Measurements from ENCODE around the gene ADAMTS16. TPM values are rescaled to one million over a fixed set of nuclear protein-coding genes. Genes with fewer than 3 reads are reported as not detected.

The ADAMTS16 gene
- total and polyA plus RNA-seq, 2 experiments from 2014 or later, result 2.8 to 15.4 TPM

DNA sequence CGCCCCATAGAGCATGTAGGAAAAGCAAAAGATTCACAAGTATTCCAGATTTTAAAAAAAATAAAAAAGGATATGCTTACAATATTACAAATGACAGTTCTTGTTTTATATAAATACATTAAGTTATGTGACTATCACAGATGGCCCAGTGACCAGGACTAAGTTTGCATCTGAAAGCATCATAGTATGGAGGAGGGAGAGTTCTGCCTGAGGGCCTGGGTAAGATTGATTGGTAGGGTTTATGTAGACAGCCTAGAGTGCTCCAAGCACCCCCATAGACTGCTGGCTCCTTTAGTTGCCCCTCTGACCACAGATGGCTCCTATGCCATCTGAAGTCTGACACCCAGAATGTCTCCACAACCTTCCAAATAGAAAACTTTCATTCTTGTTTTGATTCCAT, 48.0 kb upstream of the ADAMTS16 start:
- H3K4me1 Mint-ChIP-seq, result peaks cover 8% of the 10 kb centered on the region
- DNase-seq (ENCODE audit: low spot score) (no peak), ATAC-seq (no peak)
- H3K4me3 ChIP-seq, result no peak overlapping the region
- no peaks in the 10 kb centered on the region for H4K20me1 ChIP-seq (replicated peaks; ENCODE audit: insufficient read depth)
- H3K4me3 Mint-ChIP-seq, result no peak overlapping the region
- peaks cover 13% of the 10 kb centered on the region; the same call in 1 of the 2 replicates for H3K9me2 ChIP-seq (ENCODE audit: insufficient read depth)
- H3K4me1 ChIP-seq (ENCODE audit: insufficient read depth), result peaks cover 9% of the 10 kb centered on the region
- no peak for TF ChIP-seq CREB1 (CRISPR knock-in tag; IDR thresholded peaks at IDR 0.05; ENCODE audit: low read depth)
- TF ChIP-seq ZNF462 (CRISPR knock-in tag; IDR thresholded peaks at IDR 0.05), result no peak
- TF ChIP-seq, protein P1, sequence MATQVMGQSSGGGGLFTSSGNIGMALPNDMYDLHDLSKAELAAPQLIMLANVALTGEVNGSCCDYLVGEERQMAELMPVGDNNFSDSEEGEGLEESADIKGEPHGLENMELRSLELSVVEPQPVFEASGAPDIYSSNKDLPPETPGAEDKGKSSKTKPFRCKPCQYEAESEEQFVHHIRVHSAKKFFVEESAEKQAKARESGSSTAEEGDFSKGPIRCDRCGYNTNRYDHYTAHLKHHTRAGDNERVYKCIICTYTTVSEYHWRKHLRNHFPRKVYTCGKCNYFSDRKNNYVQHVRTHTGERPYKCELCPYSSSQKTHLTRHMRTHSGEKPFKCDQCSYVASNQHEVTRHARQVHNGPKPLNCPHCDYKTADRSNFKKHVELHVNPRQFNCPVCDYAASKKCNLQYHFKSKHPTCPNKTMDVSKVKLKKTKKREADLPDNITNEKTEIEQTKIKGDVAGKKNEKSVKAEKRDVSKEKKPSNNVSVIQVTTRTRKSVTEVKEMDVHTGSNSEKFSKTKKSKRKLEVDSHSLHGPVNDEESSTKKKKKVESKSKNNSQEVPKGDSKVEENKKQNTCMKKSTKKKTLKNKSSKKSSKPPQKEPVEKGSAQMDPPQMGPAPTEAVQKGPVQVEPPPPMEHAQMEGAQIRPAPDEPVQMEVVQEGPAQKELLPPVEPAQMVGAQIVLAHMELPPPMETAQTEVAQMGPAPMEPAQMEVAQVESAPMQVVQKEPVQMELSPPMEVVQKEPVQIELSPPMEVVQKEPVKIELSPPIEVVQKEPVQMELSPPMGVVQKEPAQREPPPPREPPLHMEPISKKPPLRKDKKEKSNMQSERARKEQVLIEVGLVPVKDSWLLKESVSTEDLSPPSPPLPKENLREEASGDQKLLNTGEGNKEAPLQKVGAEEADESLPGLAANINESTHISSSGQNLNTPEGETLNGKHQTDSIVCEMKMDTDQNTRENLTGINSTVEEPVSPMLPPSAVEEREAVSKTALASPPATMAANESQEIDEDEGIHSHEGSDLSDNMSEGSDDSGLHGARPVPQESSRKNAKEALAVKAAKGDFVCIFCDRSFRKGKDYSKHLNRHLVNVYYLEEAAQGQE (IDR thresholded peaks at IDR 0.05; ENCODE audit: unreplicated experiment), result no peak
- TF ChIP-seq, protein P2, sequence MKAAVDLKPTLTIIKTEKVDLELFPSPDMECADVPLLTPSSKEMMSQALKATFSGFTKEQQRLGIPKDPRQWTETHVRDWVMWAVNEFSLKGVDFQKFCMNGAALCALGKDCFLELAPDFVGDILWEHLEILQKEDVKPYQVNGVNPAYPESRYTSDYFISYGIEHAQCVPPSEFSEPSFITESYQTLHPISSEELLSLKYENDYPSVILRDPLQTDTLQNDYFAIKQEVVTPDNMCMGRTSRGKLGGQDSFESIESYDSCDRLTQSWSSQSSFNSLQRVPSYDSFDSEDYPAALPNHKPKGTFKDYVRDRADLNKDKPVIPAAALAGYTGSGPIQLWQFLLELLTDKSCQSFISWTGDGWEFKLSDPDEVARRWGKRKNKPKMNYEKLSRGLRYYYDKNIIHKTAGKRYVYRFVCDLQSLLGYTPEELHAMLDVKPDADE (IDR thresholded peaks at IDR 0.05), result no peak
- TF ChIP-seq JUNB (IDR thresholded peaks at IDR 0.05; ENCODE audit: unreplicated experiment), result no peak
- no peak for TF ChIP-seq STAT1 (IDR thresholded peaks at IDR 0.05; ENCODE audit: unreplicated experiment)
- TF ChIP-seq CTCF (conservative IDR thresholded peaks at IDR 0.05; ENCODE audit: low read depth in 2 of 2), result no peak
- TF ChIP-seq NANOG (IDR thresholded peaks at IDR 0.05; ENCODE audit: borderline replicate concordance), result no peak
- TF ChIP-seq ZNF114 (CRISPR knock-in tag; IDR thresholded peaks at IDR 0.05), result no peak
- no peak for TF ChIP-seq ZNF331 (CRISPR knock-in tag; IDR thresholded peaks at IDR 0.05; ENCODE audit: low read depth)
- no peak overlapping the region for H2AFZ ChIP-seq
- H3K27me3 ChIP-seq (ENCODE audit: insufficient read depth), result no peaks in the 10 kb centered on the region
- H3K4me2 ChIP-seq, result no peak overlapping the region
- no peaks in the 10 kb centered on the region for H3F3A ChIP-seq (replicated peaks; ENCODE audit: low read depth)
- no peak overlapping the region for H3K27ac Mint-ChIP-seq
- no peak overlapping the region for H3K27ac ChIP-seq (ENCODE audit: low read depth)
- H3K36me3 ChIP-seq (ENCODE audit: insufficient read depth), result no peaks in the 10 kb centered on the region
- H3K27me3 Mint-ChIP-seq (ENCODE audit: insufficient read depth, low read depth, poor library complexity), result no peaks in the 10 kb centered on the region
- H3K36me3 Mint-ChIP-seq (ENCODE audit: low read depth), result no peaks in the 10 kb centered on the region
- H3K79me2 ChIP-seq (replicated peaks; ENCODE audit: insufficient read depth), result no peaks in the 10 kb centered on the region
- H3K9me3 Mint-ChIP-seq, result no peaks in the 10 kb centered on the region
